HL-60/S4 (cell line): Measurements from ENCODE around the gene BLACAT1.
"Not testable (repeated sequence)": the region's sequence is repeated elsewhere in the genome, so short reads cannot be mapped to it uniquely, and the experiment has no call there.

Experiments
- in situ Hi-C: fragments of 300-500 bp; cut with MboI; formaldehyde crosslinking; loops from 2 replicates; pipeline ENCODE4 v1.14.3; 2022; ENCODE audit warnings: low sequenced_read_pairs

Gene BLACAT1

GRCh38 chr1:205442051-205442725, 13.7 kb downstream of the BLACAT1 start:
- in situ Hi-C loops = no loop called here

GRCh38 chr1:205441716-205442050, 14.2 kb downstream of the BLACAT1 start:
- in situ Hi-C loops = no loop called here

GRCh38 chr1:205441318-205441633, 14.6 kb downstream of the BLACAT1 start:
- in situ Hi-C loops = no loop called here

- in situ Hi-C loops = no loop called here
Measured at GRCh38 chr1:205440476-205441317, 15.1 kb downstream of the BLACAT1 start.

- in situ Hi-C loops = no loop called here
Measured at GRCh38 chr1:205440121-205440475, 15.7 kb downstream of the BLACAT1 start.

GRCh38 chr1:205438213-205439158, 17.4 kb downstream of the BLACAT1 start:
- in situ Hi-C loops = no loop called here

- in situ Hi-C loops = no loop called here
Measured at GRCh38 chr1:205437570-205437969, 18.3 kb downstream of the BLACAT1 start.

- in situ Hi-C loops = no loop called here
Measured at GRCh38 chr1:205436776-205437410, 19.0 kb downstream of the BLACAT1 start.

GRCh38 chr1:205435578-205436573, 20.0 kb downstream of the BLACAT1 start:
- in situ Hi-C loops = no loop called here

GRCh38 chr1:205434738-205435137, 21.1 kb downstream of the BLACAT1 start:
- in situ Hi-C loops = no loop called here

- in situ Hi-C loops = not testable (repeated sequence)
Measured at GRCh38 chr1:205432692-205433091, 23.2 kb downstream of the BLACAT1 start.

- in situ Hi-C loops = no loop called here
Measured at GRCh38 chr1:205432116-205432515, 23.7 kb downstream of the BLACAT1 start.

- in situ Hi-C loops = no loop called here
Measured at GRCh38 chr1:205430696-205431305, 25.0 kb downstream of the BLACAT1 start.

GRCh38 chr1:205429762-205430695, 25.8 kb downstream of the BLACAT1 start:
- in situ Hi-C loops = no loop called here

GRCh38 chr1:205424901-205425600, 30.8 kb downstream of the BLACAT1 start:
- in situ Hi-C loops = no loop called here

- in situ Hi-C loops = no loop called here
Measured at GRCh38 chr1:205423814-205424399, 31.9 kb downstream of the BLACAT1 start.

GRCh38 chr1:205422993-205423642, 32.7 kb downstream of the BLACAT1 start:
- in situ Hi-C loops = no loop called here
